ENCODE measurements around the gene INSR.

INSR gene

DNA sequence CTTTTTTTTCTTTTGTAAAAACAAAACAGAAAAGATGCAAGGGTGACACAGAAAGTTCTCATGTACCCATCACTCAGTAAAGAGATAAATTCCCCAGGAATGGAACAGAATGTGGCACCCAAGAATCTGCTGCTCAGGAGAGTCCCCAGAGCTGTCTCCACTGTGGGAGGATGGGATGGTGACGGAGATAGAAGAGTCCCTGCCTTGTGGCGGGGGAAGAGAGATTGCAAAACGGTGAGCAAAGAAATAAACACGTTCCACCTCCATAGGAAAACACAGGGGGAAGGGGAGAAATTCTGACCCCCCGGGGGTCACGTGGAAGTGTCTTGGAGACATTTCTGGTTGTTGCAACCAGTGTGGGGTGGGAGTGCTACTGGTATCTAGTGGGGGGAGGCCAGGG, 76.4 kb downstream of the INSR start:
- POLR2A ChIA-PET: no interaction called here
- CTCF ChIA-PET: no interaction called here
- no peak for DNase-seq (ENCODE audit: low read depth, low spot score)
- TF ChIP-seq, protein P1, sequence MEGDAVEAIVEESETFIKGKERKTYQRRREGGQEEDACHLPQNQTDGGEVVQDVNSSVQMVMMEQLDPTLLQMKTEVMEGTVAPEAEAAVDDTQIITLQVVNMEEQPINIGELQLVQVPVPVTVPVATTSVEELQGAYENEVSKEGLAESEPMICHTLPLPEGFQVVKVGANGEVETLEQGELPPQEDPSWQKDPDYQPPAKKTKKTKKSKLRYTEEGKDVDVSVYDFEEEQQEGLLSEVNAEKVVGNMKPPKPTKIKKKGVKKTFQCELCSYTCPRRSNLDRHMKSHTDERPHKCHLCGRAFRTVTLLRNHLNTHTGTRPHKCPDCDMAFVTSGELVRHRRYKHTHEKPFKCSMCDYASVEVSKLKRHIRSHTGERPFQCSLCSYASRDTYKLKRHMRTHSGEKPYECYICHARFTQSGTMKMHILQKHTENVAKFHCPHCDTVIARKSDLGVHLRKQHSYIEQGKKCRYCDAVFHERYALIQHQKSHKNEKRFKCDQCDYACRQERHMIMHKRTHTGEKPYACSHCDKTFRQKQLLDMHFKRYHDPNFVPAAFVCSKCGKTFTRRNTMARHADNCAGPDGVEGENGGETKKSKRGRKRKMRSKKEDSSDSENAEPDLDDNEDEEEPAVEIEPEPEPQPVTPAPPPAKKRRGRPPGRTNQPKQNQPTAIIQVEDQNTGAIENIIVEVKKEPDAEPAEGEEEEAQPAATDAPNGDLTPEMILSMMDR (IDR thresholded peaks at IDR 0.05; ENCODE audit: insufficient read depth, low read length, missing control alignments): no peak
- H3K4me3 ChIP-seq (ENCODE audit: low read depth, low read length): no peak overlapping the region

DNA sequence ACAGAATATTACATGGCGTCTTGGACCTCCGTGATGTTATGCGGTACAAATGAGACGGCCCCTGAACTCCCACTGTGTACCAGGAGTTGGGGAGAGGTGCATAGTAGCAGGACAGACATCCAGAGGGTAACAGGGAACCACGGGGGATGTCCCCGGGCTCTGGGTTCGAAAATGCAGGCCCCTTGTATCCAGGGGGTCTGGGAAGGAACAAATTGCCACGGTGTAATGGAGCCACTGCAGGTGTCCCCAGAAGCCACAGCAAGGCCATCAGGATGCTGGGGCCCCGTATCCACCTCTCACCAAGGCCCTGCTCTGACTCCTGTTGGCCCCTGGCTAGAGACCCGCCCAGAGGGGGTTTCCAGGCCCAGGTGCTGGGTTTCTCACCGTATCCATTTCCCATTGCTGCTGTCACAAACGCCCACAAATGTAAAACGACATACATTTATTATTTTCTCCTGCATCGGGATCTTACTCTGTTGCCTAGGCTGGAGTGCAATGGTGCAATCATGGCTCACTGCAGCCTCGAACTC, 77.8 kb downstream of the INSR start:
- TF ChIP-seq, protein P1 (IDR thresholded peaks at IDR 0.05; ENCODE audit: insufficient read depth, low read length, missing control alignments): no peak
- DNase-seq (ENCODE audit: low read depth, low spot score): no peak
- H3K4me3 ChIP-seq (ENCODE audit: low read depth, low read length): no peak overlapping the region
- POLR2A ChIA-PET: no interaction called here
- CTCF ChIA-PET: no interaction called here

DNA sequence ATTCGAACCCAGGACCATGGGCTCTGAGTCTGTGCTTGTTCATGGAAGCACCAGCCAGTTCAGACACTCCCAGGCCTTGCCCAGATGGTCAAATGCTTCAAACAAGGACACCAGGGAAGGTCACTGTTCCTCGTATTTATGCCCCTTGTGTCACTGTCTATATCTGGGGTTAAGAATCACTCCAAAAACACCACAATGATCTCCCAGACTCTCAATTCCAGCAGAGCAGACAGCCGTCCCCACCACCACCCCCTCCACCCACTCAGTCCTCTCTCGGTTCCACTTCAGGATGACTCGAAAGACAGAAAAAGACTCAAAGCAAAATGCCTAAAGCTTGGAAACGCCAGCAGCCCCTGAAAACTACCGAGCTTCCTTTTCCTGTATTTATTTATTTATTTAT, 79.0 kb downstream of the INSR start:
- POLR2A ChIA-PET: no interaction called here
- TF ChIP-seq, protein P1 (IDR thresholded peaks at IDR 0.05; ENCODE audit: insufficient read depth, low read length, missing control alignments): no peak
- H3K4me3 ChIP-seq (ENCODE audit: low read depth, low read length): no peak overlapping the region
- CTCF ChIA-PET: no interaction called here
- no peak for DNase-seq (ENCODE audit: low read depth, low spot score)

DNA sequence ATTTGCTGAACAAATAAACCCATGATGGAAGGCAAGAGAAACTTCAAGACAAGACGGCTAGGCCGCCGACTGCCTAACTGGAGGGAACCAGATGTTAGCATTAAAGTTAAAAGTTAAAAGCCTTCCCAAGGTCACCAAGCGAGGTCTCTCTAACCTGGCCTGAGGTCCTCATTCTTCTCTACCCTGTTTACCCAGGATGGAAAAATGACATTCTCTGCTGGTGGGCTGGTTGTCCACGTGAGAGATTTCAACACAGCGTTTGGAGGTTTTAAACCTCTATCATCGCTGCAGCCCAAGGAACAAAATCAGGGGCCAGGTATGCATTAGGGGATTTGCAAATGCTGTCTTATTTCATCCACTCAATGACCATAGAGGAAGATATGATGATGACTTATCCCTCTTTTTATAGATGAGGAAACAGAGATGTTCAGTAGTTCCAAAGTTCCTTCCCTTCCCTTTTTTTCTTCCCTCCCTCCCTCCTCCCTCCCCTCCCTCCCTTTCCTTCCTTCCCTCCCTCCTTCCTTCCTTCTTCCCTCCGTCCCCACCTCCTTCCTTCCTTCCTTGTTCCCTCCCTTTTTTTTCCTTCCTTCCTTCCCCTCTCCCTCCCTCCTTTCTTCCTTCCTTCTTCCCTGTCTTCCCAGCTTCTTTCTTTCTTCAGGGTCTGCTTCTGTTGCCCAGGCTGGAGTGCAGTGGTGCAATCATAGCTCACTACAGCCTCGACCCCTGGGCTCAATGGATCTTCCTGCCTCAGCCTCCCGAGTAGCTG, 79.7 kb downstream of the INSR start:
- H3K4me3 ChIP-seq (ENCODE audit: low read depth, low read length): no peak overlapping the region
- ChIA-PET POLR2A (no interaction called here), CTCF (no interaction called here)
- TF ChIP-seq, protein P1 (IDR thresholded peaks at IDR 0.05; ENCODE audit: insufficient read depth, low read length, missing control alignments): no peak
- DNase-seq (ENCODE audit: low read depth, low spot score): no peak

DNA sequence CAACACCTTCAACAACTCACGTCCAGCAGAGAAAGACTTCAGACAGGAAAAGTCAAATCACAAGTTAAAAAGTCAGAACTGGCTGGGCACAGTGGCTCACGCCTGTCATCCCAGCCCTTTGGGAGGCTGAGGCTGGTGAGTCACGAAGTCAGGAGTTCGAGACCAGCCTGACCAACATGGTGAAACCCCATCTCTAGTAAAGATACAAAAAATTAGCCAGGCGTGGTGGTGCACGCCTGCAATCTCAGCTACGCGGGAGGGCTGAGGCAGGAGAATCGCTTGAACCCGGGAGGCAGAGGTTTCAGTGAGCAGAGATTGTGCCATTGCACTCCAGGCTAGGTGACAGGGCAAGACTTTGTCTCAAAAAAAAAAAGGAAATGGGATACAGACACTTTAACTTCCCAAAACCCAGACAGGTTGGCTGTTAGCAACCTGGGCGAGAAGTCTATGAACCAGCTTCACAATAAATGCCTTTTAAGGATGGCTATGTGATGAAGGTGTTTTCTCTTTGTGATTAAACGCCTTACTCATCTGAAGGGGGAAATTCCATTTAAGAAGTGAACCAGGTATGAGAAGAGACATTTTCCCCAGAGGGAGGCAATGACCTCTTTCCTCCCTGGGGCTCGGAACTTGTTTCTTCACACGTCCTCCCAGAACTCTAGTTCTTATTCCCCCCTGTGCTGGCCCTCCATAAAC, 80.4 kb downstream of the INSR start:
- CTCF ChIA-PET: no interaction called here
- no peak for DNase-seq (ENCODE audit: low read depth, low spot score)
- TF ChIP-seq, protein P1 (IDR thresholded peaks at IDR 0.05; ENCODE audit: insufficient read depth, low read length, missing control alignments): no peak
- H3K4me3 ChIP-seq (ENCODE audit: low read depth, low read length): no peak overlapping the region
- POLR2A ChIA-PET: no interaction called here

DNA sequence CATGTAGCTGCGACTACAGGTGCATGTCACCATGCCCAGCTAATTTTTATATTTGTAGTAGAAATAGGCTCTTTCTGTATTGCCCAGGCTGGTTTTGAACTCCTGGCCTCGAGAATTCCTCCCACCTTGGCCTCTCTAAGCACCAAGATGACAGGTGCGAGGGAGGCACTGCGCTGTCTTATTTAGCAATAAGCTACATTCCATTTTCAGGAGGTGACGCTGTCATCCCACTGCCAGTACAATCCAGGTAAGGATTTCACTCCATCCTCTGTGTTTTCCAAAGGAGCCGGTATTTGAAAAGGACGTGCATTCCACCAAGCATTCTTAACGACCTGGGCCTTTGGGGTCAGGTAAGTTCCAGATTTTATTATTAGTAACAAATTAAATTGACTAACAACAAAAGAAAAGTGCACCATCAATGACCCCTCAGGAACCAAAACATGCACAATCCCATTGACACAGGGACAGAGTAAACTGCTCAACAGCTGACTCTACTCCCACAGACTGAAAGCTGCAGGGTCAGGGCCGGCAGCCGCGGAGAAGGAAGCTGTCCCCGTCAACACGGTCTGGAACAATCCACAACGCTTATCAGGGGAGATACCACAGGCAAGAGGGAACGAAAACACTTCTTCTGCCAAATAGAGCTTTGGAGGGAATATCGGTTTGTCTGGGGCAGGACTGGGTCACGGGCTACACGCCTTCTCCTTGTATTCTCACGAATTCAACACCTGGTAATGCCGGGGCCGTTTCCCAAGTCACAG, 82.8 kb downstream of the INSR start:
- ChIA-PET POLR2A (no interaction called here), CTCF (no interaction called here)

More for the DNA sequence above, 82.8 kb downstream of the INSR start:
- TF ChIP-seq, protein P1 (IDR thresholded peaks at IDR 0.05; ENCODE audit: insufficient read depth, low read length, missing control alignments): no peak
- DNase-seq (ENCODE audit: low read depth, low spot score): no peak
- no peak overlapping the region for H3K4me3 ChIP-seq (ENCODE audit: low read depth, low read length)

Data from AG04449 (cell line).